CD4-positive, alpha-beta T cell treated with Interleukin-2 at 100 ng/mL for 4 hours (primary cell): ENCODE results near the gene GNB5.
A peak's percentile ranks its signal among the peaks of the same experiment; 100 is the strongest.
"Not testable (repeated sequence)": the region's sequence is repeated elsewhere in the genome, so short reads cannot be mapped to it uniquely, and the experiment has no call there.

Experiments
- DNase-seq: peaks from one replicate; pipeline ENCODE4 v3.0.0-alpha.2; 2020; ENCODE audit warnings: low spot score

Gene GNB5

GRCh38 chr15:52112203-52112750, 78.9 kb downstream of the GNB5 start:
- peak; percentile 31 for DNase-seq

DNA sequence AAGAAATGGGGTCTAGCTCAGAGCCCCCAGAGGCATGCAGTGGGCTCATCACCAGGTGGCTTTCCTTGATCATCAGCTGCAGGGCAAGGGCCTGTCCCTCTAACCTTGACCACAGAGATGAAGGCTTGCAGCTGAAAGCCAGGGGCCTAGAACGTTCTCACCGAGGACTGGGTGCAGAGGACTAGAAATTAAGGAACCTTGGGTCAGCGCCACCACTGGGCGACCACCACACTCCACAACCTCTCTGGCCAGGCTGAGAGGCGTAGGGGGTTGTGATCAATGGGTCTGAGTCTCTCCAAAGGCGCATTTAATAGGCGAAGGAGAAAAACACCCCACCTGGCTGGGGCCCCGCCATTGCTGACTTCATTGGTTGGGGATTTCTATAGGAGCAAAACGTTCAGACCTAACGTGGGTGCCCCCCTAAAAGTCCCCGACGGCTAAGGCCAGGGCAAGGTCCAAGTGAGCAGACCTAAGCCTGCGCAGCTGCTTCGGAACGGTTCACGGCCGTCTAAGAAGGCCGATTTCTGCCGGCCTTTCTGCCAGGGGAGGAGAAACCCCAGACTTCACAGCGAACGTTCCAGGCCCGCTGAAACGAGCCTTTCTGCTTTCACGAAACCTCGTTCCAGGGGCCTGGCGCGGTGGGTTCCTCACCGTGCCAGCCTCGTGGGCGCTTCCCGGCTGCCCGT, 79.5 kb downstream of the GNB5 start:
- no peak for DNase-seq

- DNase-seq, result no peak
Measured at GRCh38 chr15:52109559-52110451, 81.4 kb downstream of the GNB5 start.

DNA sequence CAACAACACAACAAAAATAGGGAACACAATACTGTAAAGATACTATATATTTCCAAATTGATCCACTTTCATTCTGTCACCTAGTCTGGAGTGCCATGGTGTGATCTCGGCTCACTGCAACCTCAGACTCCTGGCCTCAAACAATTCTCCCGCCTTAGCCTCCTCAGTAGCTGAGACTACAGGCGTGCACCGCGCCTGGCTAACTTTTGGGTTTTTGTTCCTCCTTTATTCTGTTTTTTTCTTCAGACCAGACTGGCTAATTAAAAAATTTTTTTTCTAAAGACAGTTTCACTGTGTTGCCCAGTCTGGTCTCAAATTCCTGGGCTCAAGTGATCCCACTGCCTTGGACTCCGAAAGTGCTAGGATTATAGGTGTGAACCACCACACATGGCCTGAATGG, 84.0 kb downstream of the GNB5 start:
- no peak for DNase-seq

DNA sequence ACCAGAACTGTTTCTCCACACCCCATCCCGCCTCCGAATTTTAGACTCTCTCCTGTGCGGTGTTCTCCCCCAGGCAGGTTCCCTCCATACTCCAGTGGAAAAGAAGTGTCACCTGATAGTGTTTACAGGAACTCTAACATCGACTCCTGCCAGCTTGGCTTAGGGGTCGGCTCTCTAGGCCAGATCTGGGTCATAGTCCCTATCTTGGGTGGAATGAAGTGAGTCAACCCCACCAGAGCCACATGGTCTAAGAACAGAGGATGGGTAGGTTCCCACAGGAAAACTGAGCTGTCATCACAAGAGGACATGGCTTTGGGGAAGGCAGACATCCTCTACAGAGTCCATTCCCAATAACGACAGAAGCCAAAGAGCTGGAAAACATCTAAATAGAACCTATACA, 84.6 kb downstream of the GNB5 start:
- no peak for DNase-seq

DNA sequence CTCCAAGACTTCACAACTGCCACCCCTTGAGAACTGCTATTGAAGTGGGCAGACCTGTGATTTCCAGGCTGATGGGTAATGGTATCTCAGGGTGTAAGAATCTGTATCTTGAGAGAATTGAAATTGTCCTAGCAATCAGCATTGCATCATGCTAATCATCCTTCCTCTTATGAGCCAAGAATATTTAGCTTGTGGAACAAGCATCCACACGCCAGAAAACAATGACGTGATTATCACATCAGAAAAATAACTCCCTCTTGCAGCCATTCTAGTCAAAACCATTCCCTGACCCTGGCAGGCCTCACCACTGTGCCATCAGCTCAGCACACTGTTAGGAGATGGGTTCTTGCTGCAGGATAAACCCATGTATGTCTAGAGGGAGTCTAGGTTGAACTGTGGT, 85.3 kb downstream of the GNB5 start:
- no peak for DNase-seq

GRCh38 chr15:52104532-52105004, 86.6 kb downstream of the GNB5 start:
- no peak for DNase-seq

GRCh38 chr15:52103217-52104207, 87.7 kb downstream of the GNB5 start:
- DNase-seq, result no peak

GRCh38 chr15:52102463-52102862, 88.7 kb downstream of the GNB5 start:
- DNase-seq, result no peak

GRCh38 chr15:52101542-52102323, 89.5 kb downstream of the GNB5 start:
- DNase-seq, result no peak

GRCh38 chr15:52100807-52101442, 90.3 kb downstream of the GNB5 start:
- no peak for DNase-seq

GRCh38 chr15:52099651-52100272, 91.4 kb downstream of the GNB5 start:
- no peak for DNase-seq

DNA sequence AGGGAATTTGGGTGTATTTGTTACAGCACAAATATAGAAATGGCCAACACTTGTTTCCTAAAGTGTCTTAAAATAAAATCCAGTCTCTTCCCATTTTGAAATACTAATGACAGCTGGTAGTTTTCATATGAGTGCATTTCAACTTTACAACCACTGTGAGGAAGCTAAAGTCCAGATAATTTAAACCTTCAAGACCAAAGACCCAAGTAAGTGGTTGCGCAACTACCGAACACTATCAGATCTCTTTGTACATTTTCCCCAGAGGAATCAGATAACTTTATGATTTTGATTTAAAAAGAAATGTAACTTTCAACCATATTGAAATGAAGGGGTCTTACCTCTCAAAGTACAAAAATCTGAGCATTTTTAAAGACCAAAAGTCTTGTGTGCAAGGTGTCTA, 92.9 kb downstream of the GNB5 start:
- no peak for DNase-seq

- no peak for DNase-seq
Measured at GRCh38 chr15:52097180-52097579, 94.0 kb downstream of the GNB5 start.

DNA sequence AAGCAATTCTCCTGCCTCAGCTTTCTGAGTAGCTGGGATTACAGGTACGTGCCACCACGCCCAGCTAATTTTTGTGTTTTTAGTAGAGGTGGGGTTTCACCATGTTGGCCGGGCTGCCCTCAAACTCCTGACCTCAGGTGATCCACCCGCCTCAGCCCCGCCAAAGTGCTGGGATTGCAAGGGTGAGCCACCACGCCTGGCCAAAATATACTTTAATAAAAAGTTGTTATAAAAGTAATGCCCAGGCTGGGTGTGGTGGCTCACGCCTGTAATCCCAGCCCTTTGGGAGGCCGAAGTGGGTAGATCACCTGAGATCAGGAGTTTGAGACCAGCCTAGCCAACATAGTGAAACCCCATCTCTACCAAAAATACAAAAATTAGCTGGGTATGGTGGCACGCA, 94.7 kb downstream of the GNB5 start:
- not testable (repeated sequence) for DNase-seq

DNA sequence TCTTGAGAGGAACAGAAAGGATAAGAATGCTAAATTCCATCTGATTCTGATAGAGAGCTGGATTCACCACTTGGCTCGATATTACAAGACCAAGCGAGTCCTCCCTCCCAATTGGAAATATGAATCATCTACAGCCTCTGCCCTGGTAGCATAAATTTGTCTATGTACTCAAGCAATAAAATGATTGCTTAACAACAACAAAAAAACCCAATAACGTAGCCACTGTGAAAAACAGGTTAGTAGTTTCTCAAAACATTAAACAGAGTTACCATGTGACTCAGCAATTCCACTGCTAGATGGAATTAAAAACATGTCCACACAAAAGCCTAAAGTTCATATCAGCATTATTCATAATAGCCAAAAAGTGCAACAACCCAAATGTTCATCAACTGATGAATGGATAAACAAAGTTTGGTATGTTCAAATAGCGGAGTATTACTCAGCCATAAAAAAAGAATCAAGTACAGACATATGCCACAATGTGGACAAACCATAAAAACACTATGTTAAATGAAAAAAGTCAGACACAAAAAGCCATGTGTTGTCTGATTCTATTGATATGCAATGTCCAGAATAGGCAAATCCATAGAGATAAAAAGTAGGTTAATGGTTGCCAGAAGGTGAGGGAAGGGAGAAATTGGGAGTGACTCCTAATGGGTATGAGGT, 95.5 kb downstream of the GNB5 start:
- DNase-seq, result no peak

- no peak for DNase-seq
Measured at GRCh38 chr15:52094811-52095584, 96.2 kb downstream of the GNB5 start.
